Mesenchymal stem cell (in vitro differentiated cells and primary cell): ENCODE results near the gene DEDD.

Experiments
- DNase-seq: peaks from one replicate; pipeline ENCODE4 v3.0.0-alpha.2; 2013
- H2AFZ ChIP-seq: one replicate; pipeline ENCODE4 v1.6.1; 2013; ENCODE audit warnings: low read depth, mild to moderate bottlenecking, control low read depth, inconsistent platforms, low read length, moderate library complexity
- H2AK5ac ChIP-seq: 2 replicates; pipeline ENCODE4 v1.6.1; 2013; ENCODE audit warnings: low read length, moderate library complexity, mild to moderate bottlenecking, inconsistent platforms; ENCODE audit not compliant: severe bottlenecking
- H2BK120ac ChIP-seq: one replicate; pipeline ENCODE4 v1.6.1; 2013; ENCODE audit warnings: low read depth, mild to moderate bottlenecking, inconsistent platforms, low read length, moderate library complexity
- H2BK12ac ChIP-seq, 2 experiments: one replicate each; pipeline ENCODE4 v1.6.1; 2013; ENCODE audit warnings: inconsistent platforms in 2 of 2, low read length in 2 of 2, mild to moderate bottlenecking in 2 of 2, moderate library complexity in 2 of 2, control low read depth in 1 of 2
- H2BK15ac ChIP-seq: one replicate; pipeline ENCODE4 v1.6.1; 2013; ENCODE audit warnings: mild to moderate bottlenecking, low read depth, inconsistent platforms; ENCODE audit not compliant: poor library complexity, severe bottlenecking
- H2BK5ac ChIP-seq: 2 replicates; pipeline ENCODE4 v1.6.1; 2013; ENCODE audit warnings: low read depth, mild to moderate bottlenecking, low read length, control low read depth, inconsistent platforms; ENCODE audit not compliant: poor library complexity, severe bottlenecking
- H3K14ac ChIP-seq, 2 experiments: one replicate each; pipeline ENCODE4 v1.6.1; 2013; ENCODE audit warnings: inconsistent platforms in 2 of 2, low read length in 2 of 2, control low read depth in 1 of 2, mild to moderate bottlenecking in 1 of 2, moderate library complexity in 1 of 2
- H3K18ac ChIP-seq, 2 experiments: one replicate each; pipeline ENCODE4 v1.6.1; 2013; ENCODE audit warnings: inconsistent platforms in 2 of 2, low read length in 2 of 2, control low read depth in 1 of 2, low read depth in 1 of 2, mild to moderate bottlenecking in 1 of 2
- H3K23ac ChIP-seq, 2 experiments: one replicate each; pipeline ENCODE4 v1.6.1; 2013; ENCODE audit warnings: inconsistent platforms in 2 of 2, low read length in 2 of 2, mild to moderate bottlenecking in 2 of 2, moderate library complexity in 2 of 2, control low read depth in 1 of 2
- H3K27ac ChIP-seq: 2 replicates; pipeline ENCODE4 v1.5.1; 2013; ENCODE audit warnings: mild to moderate bottlenecking, moderate library complexity, low read length, control low read depth, inconsistent platforms; ENCODE audit not compliant: poor library complexity, severe bottlenecking
- H3K27me3 ChIP-seq, 2 experiments: 2 replicates each; pipeline versions ENCODE4 v1.6.1 to v1.7.0; 2013; ENCODE audit warnings: low read length in 2 of 2, mild to moderate bottlenecking in 2 of 2, moderate library complexity in 2 of 2, control low read depth in 1 of 2, inconsistent platforms in 1 of 2; ENCODE audit not compliant: control insufficient read depth in 1 of 2, insufficient read depth in 1 of 2
- H3K36me3 ChIP-seq, 2 experiments: 2 replicates each; pipeline versions ENCODE4 v1.6.1 to v1.7.0; 2013; ENCODE audit warnings: low read length in 2 of 2, control low read depth in 1 of 2, inconsistent platforms in 1 of 2, low read depth in 1 of 2, mild to moderate bottlenecking in 1 of 2; ENCODE audit not compliant: insufficient read depth in 2 of 2, control insufficient read depth in 1 of 2
- H3K4ac ChIP-seq, 2 experiments: one replicate each; pipeline ENCODE4 v1.6.1; 2013; ENCODE audit warnings: inconsistent platforms in 2 of 2, low read length in 2 of 2, mild to moderate bottlenecking in 2 of 2, moderate library complexity in 2 of 2, control low read depth in 1 of 2, low read depth in 1 of 2
- H3K4me1 ChIP-seq: 2 replicates; pipeline ENCODE4 v1.6.1; 2013; ENCODE audit warnings: low read depth, low read length, control low read depth; ENCODE audit not compliant: control insufficient read depth, insufficient read depth
- H3K4me2 ChIP-seq: 2 replicates; pipeline ENCODE4 v1.6.1; 2013; ENCODE audit warnings: low read length, mild to moderate bottlenecking, inconsistent platforms; ENCODE audit not compliant: poor library complexity, severe bottlenecking
- H3K4me3 ChIP-seq, 2 experiments: 2 replicates each; pipeline versions ENCODE4 v1.5.1 to v1.7.0; 2013; ENCODE audit warnings: low read length in 2 of 2, mild to moderate bottlenecking in 2 of 2, control low read depth in 1 of 2, low read depth in 1 of 2; ENCODE audit not compliant: insufficient read depth in 1 of 2
- H3K79me1 ChIP-seq: replicated peaks from 2 replicates; pipeline ENCODE4 v1.6.1; 2013; ENCODE audit warnings: mild to moderate bottlenecking, control low read depth, low read length, inconsistent platforms; ENCODE audit not compliant: poor library complexity, severe bottlenecking
- H3K9ac ChIP-seq: 2 replicates; pipeline ENCODE4 v1.7.0; 2013; ENCODE audit warnings: mild to moderate bottlenecking, low read length, moderate library complexity
- H3K9me3 ChIP-seq: 2 replicates; pipeline ENCODE4 v1.7.0; 2013; ENCODE audit warnings: mild to moderate bottlenecking, low read length; ENCODE audit not compliant: control insufficient read depth
- H4K8ac ChIP-seq: one replicate; pipeline ENCODE4 v1.6.1; 2013; ENCODE audit warnings: inconsistent platforms, mild to moderate bottlenecking, low read length, moderate library complexity
- H4K91ac ChIP-seq: one replicate; pipeline ENCODE4 v1.6.1; 2013; ENCODE audit warnings: mild to moderate bottlenecking, low read length, inconsistent platforms
- WGBS: methylation state at CpG from one replicate; pipeline ENCODE4 v1.1.7; 2013; ENCODE audit warnings: mixed read lengths; 5-methylcytosine and 5-hydroxymethylcytosine counted together

The DEDD gene

DNA sequence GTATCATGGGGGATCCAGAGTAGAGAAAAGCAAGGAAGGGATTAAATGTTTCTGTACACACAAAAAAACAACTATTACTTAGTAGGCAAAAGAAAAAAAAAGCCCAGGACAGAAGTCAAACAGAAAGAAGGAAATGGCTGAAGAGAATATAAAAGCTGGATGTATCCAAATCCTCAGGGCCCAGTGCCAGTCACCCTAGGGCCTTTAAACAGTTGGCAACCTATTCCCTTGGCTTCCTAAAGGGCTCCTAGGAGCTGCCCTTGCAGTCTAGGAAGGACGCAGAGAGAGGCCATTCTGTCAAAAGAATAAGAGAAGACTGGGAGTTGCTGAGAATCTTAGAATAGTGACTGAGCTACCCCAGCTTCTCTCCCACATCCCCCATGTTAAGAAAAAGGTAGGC lies 39.9 kb upstream of the DEDD start:
- Histone ChIP-seq H3K4me1 (peaks cover 19% of the 10 kb centered on the region), H3K14ac (no peak overlapping the region), H2AFZ (no peak overlapping the region), H3K4me2 (no peak overlapping the region), H3K79me1 (peaks cover 51% of the 10 kb centered on the region), H3K9ac (peak overlapping the region; percentile 57), H3K27me3 (no peaks in the 10 kb centered on the region), H2BK5ac (no peak overlapping the region), H2AK5ac (no peak overlapping the region), H2BK12ac (no peak overlapping the region), H4K8ac (no peak overlapping the region), H3K18ac (no peak overlapping the region), H2BK120ac (no peak overlapping the region), H3K27ac (no peak overlapping the region), H3K36me3 (peaks cover 65 to 67% of the 10 kb centered on the region in 2 experiments), H3K9me3 (no peaks in the 10 kb centered on the region), H3K23ac (no peak overlapping the region), H3K4me3 (no peak overlapping the region), H4K91ac (no peak overlapping the region), H3K4ac (no peak overlapping the region), H2BK15ac (no peak overlapping the region)
- 89% methylated on average over 1 of the region's 1 CpG for WGBS
- DNase-seq = no peak

DNA sequence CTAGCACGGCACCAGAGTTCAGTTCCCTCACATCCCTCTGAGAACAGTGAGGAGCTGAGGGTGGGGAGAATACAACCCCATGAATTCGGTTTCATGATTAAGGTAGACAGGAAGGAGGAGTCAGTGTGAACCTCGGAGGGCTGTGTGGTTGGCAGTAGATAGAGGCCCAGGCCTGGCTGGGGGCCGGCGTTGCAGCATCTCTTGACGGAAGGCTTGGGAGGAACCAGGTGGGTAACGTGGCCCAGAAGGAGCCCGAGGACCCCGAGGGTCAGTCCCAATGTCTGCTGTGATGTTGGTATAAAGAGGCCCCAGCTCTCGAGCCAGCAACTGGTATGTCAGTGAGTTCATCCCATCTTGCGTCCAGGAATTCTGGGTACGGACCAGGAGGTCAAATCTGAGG lies 39.2 kb upstream of the DEDD start:
- DNase-seq = no peak
- Histone ChIP-seq H3K4me3 (no peak overlapping the region), H2AFZ (no peak overlapping the region), H4K91ac (no peak overlapping the region), H2BK5ac (no peak overlapping the region), H3K4me1 (peaks cover 22% of the 10 kb centered on the region), H3K27me3 (no peaks in the 10 kb centered on the region), H2BK120ac (no peak overlapping the region), H3K18ac (no peak overlapping the region), H2AK5ac (no peak overlapping the region), H3K4me2 (no peak overlapping the region), H3K36me3 (peaks cover 65 to 67% of the 10 kb centered on the region in 2 experiments), H3K14ac (no peak overlapping the region), H2BK12ac (no peak overlapping the region), H4K8ac (no peak overlapping the region), H3K23ac (no peak overlapping the region), H3K4ac (no peak overlapping the region), H3K27ac (no peak overlapping the region), H3K9ac (no peak overlapping the region), H3K9me3 (no peaks in the 10 kb centered on the region), H2BK15ac (no peak overlapping the region), H3K79me1 (peaks cover 55% of the 10 kb centered on the region)
- WGBS = 96% methylated on average over 12 of the region's 12 CpGs

DNA sequence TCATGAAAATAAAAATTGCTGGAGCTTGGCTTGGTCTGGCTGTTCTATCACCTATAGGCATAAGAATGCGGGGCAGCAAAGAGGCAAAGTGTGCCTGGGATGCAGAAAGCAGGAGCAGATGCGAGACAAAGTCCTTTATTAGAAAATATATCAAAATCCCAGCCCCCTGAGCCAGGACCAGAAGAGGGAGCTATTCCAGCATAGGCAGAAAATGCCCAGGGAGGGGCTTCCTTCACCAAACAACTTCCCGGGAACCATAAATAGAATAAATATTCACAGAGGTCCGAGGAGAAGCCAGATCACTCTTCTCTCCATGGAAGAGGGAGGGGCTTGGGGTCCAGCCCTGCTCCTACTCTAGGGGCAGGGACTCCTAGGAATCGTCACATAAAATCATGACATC lies 38.7 kb upstream of the DEDD start:
- Histone ChIP-seq H2AFZ (no peak overlapping the region), H3K79me1 (peaks cover 52% of the 10 kb centered on the region), H3K4me3 (no peak overlapping the region), H2AK5ac (no peak overlapping the region), H2BK15ac (no peak overlapping the region), H3K4me2 (no peak overlapping the region), H3K9me3 (no peaks in the 10 kb centered on the region), H3K36me3 (peaks cover 65 to 67% of the 10 kb centered on the region in 2 experiments), H2BK120ac (no peak overlapping the region), H3K4me1 (peaks cover 17% of the 10 kb centered on the region), H3K14ac (no peak overlapping the region), H2BK5ac (no peak overlapping the region), H3K27me3 (no peaks in the 10 kb centered on the region), H3K18ac (no peak overlapping the region), H2BK12ac (no peak overlapping the region), H3K9ac (no peak overlapping the region), H3K4ac (no peak overlapping the region), H4K8ac (no peak overlapping the region), H3K23ac (no peak overlapping the region), H3K27ac (no peak overlapping the region), H4K91ac (no peak overlapping the region)
- no peak for DNase-seq
- 86% methylated on average over 5 of the region's 5 CpGs for WGBS

DNA sequence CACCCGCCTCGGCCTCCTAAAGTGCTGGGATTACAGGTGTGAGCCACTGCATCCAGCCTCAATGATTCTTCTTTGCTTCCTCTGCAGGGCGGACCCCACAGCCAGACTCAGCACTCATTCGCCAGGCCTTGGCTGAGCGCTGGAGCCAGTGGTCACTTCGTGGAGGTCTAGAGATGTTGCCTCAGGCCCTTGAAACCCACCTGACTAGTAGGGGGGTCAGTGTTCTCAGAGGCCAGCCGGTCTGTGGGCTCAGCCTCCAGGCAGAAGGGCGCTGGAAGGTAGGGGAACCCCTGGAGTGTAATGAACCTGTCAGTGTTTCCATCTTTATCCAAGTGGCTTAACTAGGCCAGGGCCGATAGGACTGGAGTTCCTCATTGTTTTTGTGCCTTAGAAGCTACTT lies 36.4 kb upstream of the DEDD start:
- Histone ChIP-seq H3K9me3 (no peaks in the 10 kb centered on the region), H2AFZ (no peak overlapping the region), H2BK5ac (no peak overlapping the region), H3K4ac (no peak overlapping the region), H4K91ac (no peak overlapping the region), H3K14ac (no peak overlapping the region), H3K36me3 (peaks cover 59 to 61% of the 10 kb centered on the region in 2 experiments), H2BK15ac (no peak overlapping the region), H3K23ac (no peak overlapping the region), H3K4me2 (no peak overlapping the region), H3K4me1 (peaks cover 12% of the 10 kb centered on the region), H2AK5ac (no peak overlapping the region), H3K27ac (no peak overlapping the region), H3K79me1 (peaks cover 42% of the 10 kb centered on the region), H2BK12ac (no peak overlapping the region), H3K18ac (no peak overlapping the region), H2BK120ac (no peak overlapping the region), H4K8ac (no peak overlapping the region), H3K9ac (no peak overlapping the region), H3K4me3 (no peak overlapping the region), H3K27me3 (no peaks in the 10 kb centered on the region)
- WGBS = 94% methylated on average over 9 of the region's 9 CpGs
- no peak for DNase-seq
